ENCODE measurements around the gene OSMR. TPM values are rescaled to one million over a fixed set of nuclear protein-coding genes. Genes with fewer than 3 reads are reported as not detected.

OSMR gene
- total RNA-seq, 6 experiments from 2014 or later: 28.1 to 36.6 (median 31.3) TPM

DNA sequence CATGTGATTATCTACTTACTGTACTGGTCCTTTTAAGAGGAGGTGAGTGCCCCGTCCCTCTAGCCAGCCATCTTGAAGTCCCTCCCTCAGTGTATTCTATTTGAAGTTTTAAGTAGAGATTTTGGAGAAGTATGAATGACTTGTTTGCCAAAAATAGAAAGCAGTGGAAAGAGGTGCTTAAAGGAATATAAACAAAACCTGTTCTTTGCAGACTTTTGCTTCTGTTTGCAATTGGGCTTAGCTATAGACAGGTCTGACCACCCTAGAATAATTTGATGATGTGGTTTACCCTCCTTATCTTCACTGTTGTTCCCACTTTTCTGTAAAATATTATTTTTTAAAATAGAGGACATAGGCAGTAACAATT is 21.2 kb downstream of the OSMR start:
- Mint-ChIP-seq H3K9me3 (peaks cover 23% of the 10 kb centered on the region), H3K27me3 (ENCODE audit: insufficient read depth) (no peaks in the 10 kb centered on the region; the same call in 1 of the 2 replicates), H3K4me1 (ENCODE audit: low read depth) (peaks cover 64% of the 10 kb centered on the region), H3K36me3 (ENCODE audit: low read depth) (peaks cover 35% of the 10 kb centered on the region), H3K27ac (peak overlapping the region; percentile 24; the same call in 1 of the 2 replicates), H3K4me3 (no peak overlapping the region)
- DNase-seq: no peak
- TF ChIP-seq, protein P1, sequence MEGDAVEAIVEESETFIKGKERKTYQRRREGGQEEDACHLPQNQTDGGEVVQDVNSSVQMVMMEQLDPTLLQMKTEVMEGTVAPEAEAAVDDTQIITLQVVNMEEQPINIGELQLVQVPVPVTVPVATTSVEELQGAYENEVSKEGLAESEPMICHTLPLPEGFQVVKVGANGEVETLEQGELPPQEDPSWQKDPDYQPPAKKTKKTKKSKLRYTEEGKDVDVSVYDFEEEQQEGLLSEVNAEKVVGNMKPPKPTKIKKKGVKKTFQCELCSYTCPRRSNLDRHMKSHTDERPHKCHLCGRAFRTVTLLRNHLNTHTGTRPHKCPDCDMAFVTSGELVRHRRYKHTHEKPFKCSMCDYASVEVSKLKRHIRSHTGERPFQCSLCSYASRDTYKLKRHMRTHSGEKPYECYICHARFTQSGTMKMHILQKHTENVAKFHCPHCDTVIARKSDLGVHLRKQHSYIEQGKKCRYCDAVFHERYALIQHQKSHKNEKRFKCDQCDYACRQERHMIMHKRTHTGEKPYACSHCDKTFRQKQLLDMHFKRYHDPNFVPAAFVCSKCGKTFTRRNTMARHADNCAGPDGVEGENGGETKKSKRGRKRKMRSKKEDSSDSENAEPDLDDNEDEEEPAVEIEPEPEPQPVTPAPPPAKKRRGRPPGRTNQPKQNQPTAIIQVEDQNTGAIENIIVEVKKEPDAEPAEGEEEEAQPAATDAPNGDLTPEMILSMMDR (IDR thresholded peaks at IDR 0.05): no peak

DNA sequence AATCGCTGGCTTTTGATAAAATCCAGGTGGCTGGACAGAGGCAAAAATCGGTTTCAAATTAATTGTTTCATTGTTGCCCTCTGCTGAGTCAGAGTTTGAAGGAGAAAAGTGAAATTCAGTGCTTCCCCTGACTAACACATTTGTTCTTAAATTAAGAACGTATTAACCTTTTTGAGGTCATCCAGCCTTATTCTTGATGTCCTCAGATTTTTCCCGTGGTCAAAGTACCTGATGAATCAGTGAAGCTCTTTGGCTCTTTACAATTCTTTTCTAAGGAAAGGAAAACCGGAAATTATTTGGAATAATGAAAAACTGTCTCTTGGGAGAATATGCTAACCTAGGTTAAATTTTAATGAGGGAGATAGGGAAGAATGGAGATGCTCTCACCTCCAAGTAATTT is 21.6 kb downstream of the OSMR start:
- peaks cover 23% of the 10 kb centered on the region for H3K9me3 Mint-ChIP-seq
- peaks cover 35% of the 10 kb centered on the region for H3K36me3 Mint-ChIP-seq (ENCODE audit: low read depth)
- no peaks in the 10 kb centered on the region; the same call in 1 of the 2 replicates for H3K27me3 Mint-ChIP-seq (ENCODE audit: insufficient read depth)
- H3K27ac Mint-ChIP-seq: no peak overlapping the region
- TF ChIP-seq, protein P1 (IDR thresholded peaks at IDR 0.05): no peak
- DNase-seq: no peak
- H3K4me3 Mint-ChIP-seq: no peak overlapping the region
- peaks cover 68% of the 10 kb centered on the region for H3K4me1 Mint-ChIP-seq (ENCODE audit: low read depth)

DNA sequence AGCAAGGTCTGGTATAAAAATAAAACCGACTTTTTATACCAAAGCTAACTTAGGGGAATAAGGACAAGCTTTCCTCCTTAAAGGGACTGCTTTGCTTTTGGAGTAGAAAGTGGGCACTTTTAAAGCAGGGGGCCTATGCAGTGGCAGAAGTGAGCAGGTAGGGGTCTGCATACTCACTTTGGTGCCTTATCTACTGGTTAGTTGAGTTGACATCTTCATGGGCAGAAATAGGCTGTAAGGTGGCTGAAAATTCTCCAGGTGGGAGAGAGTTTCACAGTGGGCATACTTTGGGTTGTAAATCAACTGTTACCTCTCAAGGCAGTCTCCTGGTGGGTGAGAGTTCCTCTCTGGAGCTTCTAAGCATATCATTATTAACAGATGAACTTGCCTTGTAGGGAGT is 24.8 kb downstream of the OSMR start:
- Mint-ChIP-seq H3K36me3 (ENCODE audit: low read depth) (peaks cover 31% of the 10 kb centered on the region), H3K27me3 (ENCODE audit: insufficient read depth) (no peaks in the 10 kb centered on the region; the same call in 1 of the 2 replicates), H3K9me3 (no peaks in the 10 kb centered on the region), H3K27ac (peak overlapping the region; percentile 91), H3K4me1 (ENCODE audit: low read depth) (peaks cover 81% of the 10 kb centered on the region), H3K4me3 (no peak overlapping the region)
- TF ChIP-seq, protein P1 (IDR thresholded peaks at IDR 0.05): no peak
- DNase-seq: no peak

DNA sequence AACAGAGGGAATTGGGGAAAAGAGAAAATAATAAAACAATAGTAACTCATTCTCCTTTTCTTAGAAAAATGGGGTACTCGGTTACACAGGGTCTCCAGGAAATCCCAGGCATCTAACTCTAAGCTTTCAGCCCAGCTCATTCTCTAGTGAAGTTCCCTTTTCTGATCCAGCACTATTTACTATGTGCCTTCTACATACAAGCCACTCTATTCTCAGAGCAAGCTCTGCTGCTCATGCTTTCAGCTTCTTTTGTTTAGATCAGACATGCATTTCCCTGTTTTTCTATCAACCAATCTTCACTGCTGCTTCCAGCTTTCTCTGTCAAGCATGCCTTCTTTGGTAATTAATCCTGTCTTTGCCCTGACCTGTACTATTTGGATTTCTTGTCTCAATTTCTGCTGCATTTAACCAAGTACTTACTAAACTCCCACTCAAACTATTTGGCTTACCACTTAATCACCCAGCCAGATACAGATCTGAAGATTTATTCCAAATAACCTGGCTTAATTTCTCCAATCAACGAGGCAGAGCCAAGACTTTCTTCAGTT is 25.3 kb downstream of the OSMR start:
- Mint-ChIP-seq H3K9me3 (no peaks in the 10 kb centered on the region), H3K36me3 (ENCODE audit: low read depth) (peaks cover 36% of the 10 kb centered on the region), H3K4me3 (no peak overlapping the region), H3K27ac (peak overlapping the region; percentile 91), H3K4me1 (ENCODE audit: low read depth) (peaks cover 84% of the 10 kb centered on the region), H3K27me3 (ENCODE audit: insufficient read depth) (no peaks in the 10 kb centered on the region; the same call in 1 of the 2 replicates)
- TF ChIP-seq, protein P1 (IDR thresholded peaks at IDR 0.05): no peak
- no peak for DNase-seq

DNA sequence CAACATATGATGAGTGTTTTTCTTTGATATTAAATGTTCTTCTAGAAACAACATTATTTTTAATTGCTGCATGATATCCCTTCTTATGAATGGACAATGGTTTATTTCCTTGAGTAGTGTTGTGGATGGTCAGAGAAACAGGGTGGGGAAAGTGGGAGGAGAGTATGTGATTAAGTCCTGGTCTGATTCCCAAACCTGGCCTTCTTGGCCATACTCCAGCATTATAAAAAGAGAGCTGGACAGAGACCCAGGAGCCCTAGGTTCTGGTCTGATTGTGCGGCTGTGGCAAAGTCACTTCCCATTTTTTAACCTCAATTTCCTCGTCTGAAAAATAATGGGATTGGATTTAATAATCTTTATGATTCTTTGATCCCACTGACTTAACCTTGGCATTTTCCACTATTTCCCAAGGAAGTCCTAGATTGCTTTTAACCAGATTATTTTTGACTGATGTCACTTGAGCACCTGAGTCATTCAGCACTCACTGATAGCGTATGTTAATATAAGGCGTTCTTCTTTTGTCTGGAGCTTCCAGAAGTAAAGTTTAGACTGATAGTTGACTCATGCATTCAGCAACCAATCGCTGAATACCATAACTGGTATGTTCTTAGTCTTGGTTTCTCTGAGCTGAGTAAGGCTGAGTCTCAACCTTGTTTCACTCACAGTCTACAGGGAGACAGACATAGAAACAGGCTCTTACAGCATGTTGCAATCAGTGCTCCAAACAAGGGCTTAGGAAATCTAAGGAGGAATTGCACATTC is 26.2 kb downstream of the OSMR start:
- H3K27me3 Mint-ChIP-seq (ENCODE audit: insufficient read depth): no peaks in the 10 kb centered on the region
- peaks cover 44% of the 10 kb centered on the region for H3K36me3 Mint-ChIP-seq (ENCODE audit: low read depth)
- TF ChIP-seq, protein P1 (IDR thresholded peaks at IDR 0.05): no peak
- no peaks in the 10 kb centered on the region for H3K9me3 Mint-ChIP-seq
- peak; percentile 99 for DNase-seq
- H3K4me1 Mint-ChIP-seq (ENCODE audit: low read depth): peaks cover 76% of the 10 kb centered on the region
- H3K4me3 Mint-ChIP-seq: peak overlapping the region; percentile 55
- peak overlapping the region; percentile 91 for H3K27ac Mint-ChIP-seq
